GM12892 (cell line): ENCODE measurements around the gene POU2F1.
"Not testable (repeated sequence)": the region's sequence is repeated elsewhere in the genome, so short reads cannot be mapped to it uniquely, and the experiment has no call there.

Experiments used
- DNase-seq: peaks from one replicate; pipeline ENCODE4 v3.0.0; 2011; ENCODE audit not compliant: insufficient read length
- FAIRE-seq: peaks from 2 replicates; lab custom pipeline; 2011; peaks lifted over from hg19 to GRCh38; lab: Jason Lieb, UNC
- POLR2A ChIP-seq: IDR thresholded peaks from 2 replicates; pipeline ENCODE4 v1.6.1; 2011; ENCODE audit warnings: low read depth, low read length, control low read depth
- POLR2AphosphoS5 ChIP-seq: IDR thresholded peaks from 2 replicates; pipeline ENCODE4 v1.6.1; 2011; ENCODE audit warnings: low read depth, low read length, control low read depth
- TAF1 ChIP-seq: IDR thresholded peaks from 2 replicates; pipeline ENCODE4 v1.6.1; 2011; ENCODE audit warnings: low read depth, mild to moderate bottlenecking, control low read depth, low read length, borderline replicate concordance

POU2F1 gene

DNA sequence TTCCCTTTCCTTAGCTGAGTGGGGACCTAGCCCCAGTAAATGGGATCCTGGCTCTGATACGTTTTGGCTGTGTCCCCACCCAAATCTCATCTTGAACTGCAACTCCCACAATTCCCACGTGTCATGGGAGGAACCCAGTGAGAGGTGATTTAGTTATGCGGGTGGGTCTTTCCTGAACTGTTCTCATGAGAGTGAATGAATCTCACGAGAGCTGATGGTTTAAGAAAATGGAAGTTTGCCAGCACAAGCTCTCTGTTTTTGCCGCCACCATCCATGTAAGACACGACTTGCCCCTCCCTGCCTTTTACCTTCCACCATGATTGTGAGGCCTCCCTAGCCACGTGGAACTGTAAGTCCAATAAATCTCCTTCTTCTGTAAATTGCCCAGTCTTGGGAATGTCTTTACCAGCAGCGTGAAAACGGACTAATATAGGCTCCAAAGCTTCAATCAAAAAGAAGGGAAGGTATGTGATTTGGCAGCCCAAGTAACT, 29.9 kb upstream of the POU2F1 start:
- TF ChIP-seq POLR2A (no peak), POLR2AphosphoS5 (no peak), TAF1 (no peak)
- FAIRE-seq (no peak), DNase-seq (no peak)

DNA sequence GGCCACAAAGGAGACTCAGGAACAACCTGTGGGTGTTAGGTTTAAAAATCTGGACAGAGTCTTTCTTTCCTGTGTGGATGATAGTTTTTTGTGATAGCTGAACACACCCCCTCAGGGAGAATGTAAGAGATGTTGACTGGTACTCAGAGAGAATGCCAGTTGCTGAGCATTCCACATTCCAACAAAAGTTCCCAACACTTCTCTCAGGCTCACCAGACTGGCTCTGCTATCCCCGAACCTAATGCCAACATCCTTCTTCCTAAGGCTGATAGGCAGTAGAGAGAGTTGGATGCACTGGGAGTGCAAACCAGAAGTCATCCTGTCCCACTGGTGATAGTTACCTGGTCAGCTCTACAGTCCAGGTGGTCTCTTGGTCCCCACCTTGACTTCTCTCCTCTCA, 28.7 kb upstream of the POU2F1 start:
- DNase-seq (no peak), FAIRE-seq (no peak)
- no peak for TF ChIP-seq TAF1
- no peak for TF ChIP-seq POLR2AphosphoS5
- TF ChIP-seq POLR2A: no peak

DNA sequence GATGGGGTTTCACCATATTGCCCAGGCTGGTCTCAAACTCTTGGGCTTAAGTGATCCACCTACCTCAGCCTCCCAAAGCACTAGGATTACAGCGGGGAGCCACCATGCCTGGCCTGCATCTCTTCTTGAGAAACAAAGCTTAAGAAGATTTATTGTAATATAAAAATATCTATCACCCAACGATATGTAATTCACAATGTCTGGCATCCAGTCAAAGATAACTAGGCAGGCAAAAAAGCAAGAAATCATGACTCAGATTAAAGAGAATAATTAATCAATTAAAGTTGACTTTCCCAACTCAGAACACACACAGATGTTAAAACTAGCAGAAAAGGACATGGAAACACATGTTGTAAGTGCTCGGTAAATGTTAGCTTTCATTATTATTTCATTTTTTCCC, 26.5 kb upstream of the POU2F1 start:
- FAIRE-seq: no peak
- TF ChIP-seq POLR2AphosphoS5 (no peak), TAF1 (no peak), POLR2A (no peak)
- DNase-seq: no peak

- DNase-seq (no peak), FAIRE-seq (no peak)
- TF ChIP-seq POLR2A (no peak), TAF1 (no peak), POLR2AphosphoS5 (no peak)
Observed at GRCh38 chr1:167196166-167196565, 24.5 kb upstream of the POU2F1 start.

DNA sequence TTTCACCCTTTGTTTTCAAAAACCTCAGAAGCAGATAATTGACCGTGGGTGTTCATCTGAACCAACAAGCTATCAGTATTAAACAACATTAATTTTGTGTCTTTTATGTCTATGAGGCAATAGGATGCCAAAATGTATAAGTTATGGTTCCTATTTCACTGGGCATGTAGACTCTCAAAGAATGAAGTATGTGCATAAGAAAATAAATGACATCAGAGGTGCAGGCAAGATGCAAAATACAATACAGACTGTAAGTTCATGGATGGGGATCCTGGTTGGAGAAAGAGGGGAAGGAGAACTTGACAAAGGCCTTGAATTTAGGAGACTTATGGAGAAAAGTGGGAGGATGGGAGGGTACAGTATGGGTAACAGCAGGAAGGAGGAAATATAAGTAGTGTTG, 23.4 kb upstream of the POU2F1 start:
- TF ChIP-seq POLR2A (no peak), POLR2AphosphoS5 (no peak), TAF1 (no peak)
- no peak for DNase-seq
- FAIRE-seq: no peak

DNA sequence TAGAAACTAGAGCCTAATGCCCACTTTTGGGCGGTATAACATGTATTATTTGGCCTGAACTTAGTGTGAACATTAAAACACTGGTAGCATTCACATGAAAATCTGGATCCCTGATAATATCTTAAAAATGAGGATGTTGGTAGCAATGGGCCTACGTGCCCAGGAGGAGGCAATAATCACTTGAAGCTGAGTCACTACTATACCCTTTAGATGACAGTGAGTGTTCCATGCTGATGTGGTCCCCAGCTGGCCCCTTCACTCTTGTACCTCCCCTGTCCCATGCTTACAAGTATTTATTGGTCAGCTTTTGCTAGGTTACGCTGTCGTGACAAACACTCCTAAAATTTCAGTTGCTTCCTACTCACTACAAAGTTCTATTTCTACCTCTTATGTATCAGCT, 23.0 kb upstream of the POU2F1 start:
- FAIRE-seq (no peak), DNase-seq (no peak)
- TF ChIP-seq POLR2A: no peak
- no peak for TF ChIP-seq POLR2AphosphoS5
- no peak for TF ChIP-seq TAF1

DNA sequence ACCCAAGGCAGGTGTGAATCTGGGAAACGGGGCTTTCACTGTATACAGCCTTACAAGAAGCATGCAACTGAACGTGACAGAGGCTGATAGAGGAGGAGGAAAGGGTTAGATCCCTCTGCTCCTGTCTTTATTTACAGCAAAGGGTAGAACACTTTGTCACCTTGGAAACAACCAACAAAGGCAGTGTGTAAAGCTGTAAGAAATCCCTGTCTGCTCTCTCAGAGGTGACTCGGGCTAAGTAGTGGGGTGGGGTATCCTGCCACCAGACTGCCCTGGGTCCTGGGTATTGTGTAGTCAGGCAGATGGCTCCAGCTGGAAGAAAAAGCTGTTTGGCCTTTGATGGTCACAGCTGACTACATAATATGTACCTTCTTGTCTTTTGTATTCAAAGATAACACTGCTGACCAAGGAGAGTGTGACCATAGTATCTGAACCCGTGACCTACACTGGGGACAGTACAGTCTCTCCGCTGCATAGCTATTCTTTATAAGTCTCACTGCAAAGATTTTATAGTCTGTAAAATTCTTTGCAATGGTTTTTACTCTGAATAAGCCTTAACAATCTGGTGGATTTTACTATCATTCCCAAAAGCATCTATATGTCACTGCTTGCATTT, 22.1 kb upstream of the POU2F1 start:
- DNase-seq (no peak), FAIRE-seq (no peak)
- TF ChIP-seq TAF1 (no peak), POLR2AphosphoS5 (no peak), POLR2A (no peak)

- DNase-seq (no peak), FAIRE-seq (no peak)
- TF ChIP-seq POLR2AphosphoS5 (no peak), TAF1 (no peak), POLR2A (no peak)
Observed at GRCh38 chr1:167199656-167200055, 21.0 kb upstream of the POU2F1 start.

GRCh38 chr1:167200272-167200671, 20.4 kb upstream of the POU2F1 start:
- FAIRE-seq (no peak), DNase-seq (no peak)

GRCh38 chr1:167200749-167201148, 19.9 kb upstream of the POU2F1 start:
- FAIRE-seq: no peak
- TF ChIP-seq TAF1 (no peak), POLR2AphosphoS5 (no peak), POLR2A (no peak)
- no peak for DNase-seq

More at GRCh38 chr1:167200272-167200671, 20.4 kb upstream of the POU2F1 start:
- TF ChIP-seq TAF1: no peak
- no peak for TF ChIP-seq POLR2AphosphoS5
- no peak for TF ChIP-seq POLR2A

DNA sequence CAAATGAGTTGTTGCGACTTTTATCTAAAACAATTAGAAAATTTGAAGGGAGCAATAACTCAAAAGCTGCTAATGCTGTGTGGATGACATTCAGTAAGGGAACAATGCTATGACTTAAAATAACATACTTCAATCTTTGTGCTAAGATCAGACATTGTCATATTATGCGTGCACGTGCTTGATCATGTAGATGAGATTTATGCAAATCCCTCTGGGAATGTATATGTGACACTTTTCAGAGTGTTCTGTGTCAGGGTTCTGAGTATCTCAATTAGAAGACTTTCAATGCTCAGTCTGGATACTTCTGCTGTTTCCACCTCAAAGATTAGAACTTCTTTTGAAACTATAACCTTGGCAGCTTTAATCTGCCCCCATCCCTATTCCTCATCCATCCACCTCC, 18.6 kb upstream of the POU2F1 start:
- no peak for TF ChIP-seq TAF1
- TF ChIP-seq POLR2AphosphoS5: no peak
- no peak for TF ChIP-seq POLR2A
- DNase-seq (no peak), FAIRE-seq (no peak)

GRCh38 chr1:167205306-167206050, 15.2 kb upstream of the POU2F1 start:
- not testable (repeated sequence) for DNase-seq, FAIRE-seq

GRCh38 chr1:167206166-167206835, 14.4 kb upstream of the POU2F1 start:
- FAIRE-seq: no peak

More at GRCh38 chr1:167206166-167206835, 14.4 kb upstream of the POU2F1 start:
- no peak for TF ChIP-seq POLR2A
- TF ChIP-seq TAF1: no peak
- TF ChIP-seq POLR2AphosphoS5: no peak
- DNase-seq: no peak
